ENCODE measurements around the gene IFT81.

GRCh38 chr12:110262442-110263388 is 138.6 kb downstream of the IFT81 start:
- TF ChIP-seq POLR2A (IDR thresholded peaks at IDR 0.05; ENCODE audit: low read depth, low read length): no peak
- TF ChIP-seq MAX (IDR thresholded peaks at IDR 0.05; ENCODE audit: insufficient read depth, insufficient read length): no peak
- TF ChIP-seq CTCF (IDR thresholded peaks at IDR 0.05; ENCODE audit: extremely low read depth in 1 of 2, insufficient read depth in 1 of 2, low read depth in 1 of 2, low read length in 2 of 2): no peak
- no peak for TF ChIP-seq EZH2 (IDR thresholded peaks at IDR 0.05; ENCODE audit: borderline replicate concordance, low read depth, low read length, severe bottlenecking)
- no peak for TF ChIP-seq POLR2AphosphoS5 (IDR thresholded peaks at IDR 0.05; ENCODE audit: insufficient read depth, low read depth, low read length)
- TF ChIP-seq JUN (IDR thresholded peaks at IDR 0.05; ENCODE audit: borderline replicate concordance, insufficient read depth, insufficient read length, low read depth): no peak
- TF ChIP-seq MYC (IDR thresholded peaks at IDR 0.05; ENCODE audit: low read depth, low read length): no peak
- TF ChIP-seq GATA2 (IDR thresholded peaks at IDR 0.05; ENCODE audit: insufficient read depth, insufficient read length, low read depth, low read length): no peak

Measured in endothelial cell of umbilical vein (primary cell).